NCI-H1436 treated with DMSO at 0.1 percent for 48 hours (cell line): ENCODE data around the gene SAFB2.

Experiments used
- DNase-seq: peaks from one replicate; lab custom pipeline; 2025; lab: John Stamatoyannopoulos, UW

The SAFB2 gene

GRCh38 chr19:5579697-5580096 lies 42.9 kb downstream of the SAFB2 start:
- no peak for DNase-seq

- no peak for DNase-seq
These were observed 43.3 kb downstream of the SAFB2 start for GRCh38 chr19:5579286-5579685.

- no peak for DNase-seq
These were observed 44.3 kb downstream of the SAFB2 start for GRCh38 chr19:5578097-5578846.

- DNase-seq, result no peak
These were observed 47.0 kb downstream of the SAFB2 start for GRCh38 chr19:5575590-5575989.

- no peak for DNase-seq
These were observed 49.9 kb downstream of the SAFB2 start for GRCh38 chr19:5572556-5573286.

- DNase-seq, result no peak
These were observed 50.8 kb downstream of the SAFB2 start for GRCh38 chr19:5571777-5572176.

GRCh38 chr19:5567970-5568407 lies 54.6 kb downstream of the SAFB2 start:
- DNase-seq, result no peak

GRCh38 chr19:5567360-5567969 lies 55.1 kb downstream of the SAFB2 start, which contains the start of gene TINCR:
Gene TINCR, minus strand, starts transcription at chr19:5567953.
- DNase-seq, result no peak

GRCh38 chr19:5564930-5565329 lies 57.6 kb downstream of the SAFB2 start:
- DNase-seq, result no peak

- no peak for DNase-seq
These were observed 58.5 kb downstream of the SAFB2 start for GRCh38 chr19:5563935-5564612.

GRCh38 chr19:5563008-5563431 lies 59.6 kb downstream of the SAFB2 start:
- no peak for DNase-seq

GRCh38 chr19:5562280-5562679 lies 60.3 kb downstream of the SAFB2 start:
- no peak for DNase-seq

GRCh38 chr19:5561559-5561958 lies 61.0 kb downstream of the SAFB2 start:
- no peak for DNase-seq

- no peak for DNase-seq
These were observed 62.4 kb downstream of the SAFB2 start for GRCh38 chr19:5560156-5560555.

GRCh38 chr19:5559804-5560133 lies 62.8 kb downstream of the SAFB2 start:
- DNase-seq, result no peak

- no peak for DNase-seq
These were observed 64.4 kb downstream of the SAFB2 start for GRCh38 chr19:5558101-5558621.

GRCh38 chr19:5557691-5558090 lies 64.9 kb downstream of the SAFB2 start:
- no peak for DNase-seq

GRCh38 chr19:5554828-5555227 lies 67.7 kb downstream of the SAFB2 start:
- DNase-seq, result no peak

GRCh38 chr19:5553892-5554291 lies 68.7 kb downstream of the SAFB2 start:
- DNase-seq, result no peak

- no peak for DNase-seq
These were observed 74.7 kb downstream of the SAFB2 start for GRCh38 chr19:5547881-5548280.

- DNase-seq, result no peak
These were observed 76.6 kb downstream of the SAFB2 start for GRCh38 chr19:5545984-5546383.

GRCh38 chr19:5545051-5545450 lies 77.5 kb downstream of the SAFB2 start:
- DNase-seq, result no peak
